ENCODE measurements around the gene SETD4.

The SETD4 gene

GRCh38 chr21:35995522-35996088 is 64.7 kb downstream of the SETD4 start:
- peaks cover 21% of the 10 kb centered on the region for H3K9me3 ChIP-seq (ENCODE audit: severe bottlenecking)
- no peak for TF ChIP-seq CTCF (IDR thresholded peaks at IDR 0.05; ENCODE audit: low read depth, low read length)
- peaks cover 84% of the 10 kb centered on the region for H3K27me3 ChIP-seq (ENCODE audit: insufficient read depth, low read depth, severe bottlenecking)
- DNase-seq = no peak
- no peaks in the 10 kb centered on the region for H3K36me3 ChIP-seq
- H3K4me3 ChIP-seq (ENCODE audit: low read depth, low read length) = no peak overlapping the region
- H3K27ac ChIP-seq = no peak overlapping the region

- no peak overlapping the region for H3K27ac ChIP-seq
Measured at GRCh38 chr21:35994613-35995012, 65.7 kb downstream of the SETD4 start.

DNA sequence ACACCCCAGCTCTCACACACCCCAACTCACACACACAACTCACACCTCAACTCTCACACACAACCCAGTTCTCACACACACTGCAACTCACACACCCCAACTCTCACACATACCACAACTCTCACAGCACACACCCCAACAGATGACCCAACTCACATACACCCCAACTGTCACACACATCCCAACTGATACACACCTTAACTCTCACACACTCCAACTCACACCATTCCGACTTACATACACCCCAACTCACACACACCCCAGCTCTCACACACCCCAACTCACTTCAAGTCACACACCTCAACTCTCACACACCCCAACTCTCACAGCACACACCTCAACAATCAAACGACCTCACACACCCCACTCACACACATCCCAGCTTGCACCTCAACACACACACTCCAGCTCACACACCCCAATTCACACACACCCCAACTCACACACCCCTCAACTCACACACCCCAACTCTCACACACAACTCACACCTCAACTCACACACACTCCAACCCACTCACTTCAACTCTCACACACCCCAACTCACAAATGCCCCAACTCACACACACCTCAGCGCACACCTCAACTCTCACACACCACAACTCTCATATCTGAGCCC is 66.3 kb downstream of the SETD4 start:
- H3K4me3 ChIP-seq (ENCODE audit: low read depth, low read length) = no peak overlapping the region
- no peak for DNase-seq
- peaks cover 21% of the 10 kb centered on the region for H3K9me3 ChIP-seq (ENCODE audit: severe bottlenecking)
- no peak overlapping the region for H3K27ac ChIP-seq
- no peaks in the 10 kb centered on the region for H3K36me3 ChIP-seq
- H3K27me3 ChIP-seq (ENCODE audit: insufficient read depth, low read depth, severe bottlenecking) = peaks cover 84% of the 10 kb centered on the region
- TF ChIP-seq CTCF (IDR thresholded peaks at IDR 0.05; ENCODE audit: low read depth, low read length) = no peak

More at GRCh38 chr21:35994613-35995012, 65.7 kb downstream of the SETD4 start:
- TF ChIP-seq CTCF (IDR thresholded peaks at IDR 0.05; ENCODE audit: low read depth, low read length) = no peak
- no peaks in the 10 kb centered on the region for H3K36me3 ChIP-seq
- H3K4me3 ChIP-seq (ENCODE audit: low read depth, low read length) = no peak overlapping the region
- peaks cover 84% of the 10 kb centered on the region for H3K27me3 ChIP-seq (ENCODE audit: insufficient read depth, low read depth, severe bottlenecking)
- peaks cover 21% of the 10 kb centered on the region for H3K9me3 ChIP-seq (ENCODE audit: severe bottlenecking)
- DNase-seq = no peak

GRCh38 chr21:35991131-35991530 is 69.2 kb downstream of the SETD4 start:
- Histone ChIP-seq H3K9me3 (ENCODE audit: severe bottlenecking) (peaks cover 21% of the 10 kb centered on the region), H3K36me3 (no peaks in the 10 kb centered on the region), H3K27ac (no peak overlapping the region), H3K4me3 (ENCODE audit: low read depth, low read length) (no peak overlapping the region), H3K27me3 (ENCODE audit: insufficient read depth, low read depth, severe bottlenecking) (peaks cover 84% of the 10 kb centered on the region)
- no peak for DNase-seq
- no peak for TF ChIP-seq CTCF (IDR thresholded peaks at IDR 0.05; ENCODE audit: low read depth, low read length)

DNA sequence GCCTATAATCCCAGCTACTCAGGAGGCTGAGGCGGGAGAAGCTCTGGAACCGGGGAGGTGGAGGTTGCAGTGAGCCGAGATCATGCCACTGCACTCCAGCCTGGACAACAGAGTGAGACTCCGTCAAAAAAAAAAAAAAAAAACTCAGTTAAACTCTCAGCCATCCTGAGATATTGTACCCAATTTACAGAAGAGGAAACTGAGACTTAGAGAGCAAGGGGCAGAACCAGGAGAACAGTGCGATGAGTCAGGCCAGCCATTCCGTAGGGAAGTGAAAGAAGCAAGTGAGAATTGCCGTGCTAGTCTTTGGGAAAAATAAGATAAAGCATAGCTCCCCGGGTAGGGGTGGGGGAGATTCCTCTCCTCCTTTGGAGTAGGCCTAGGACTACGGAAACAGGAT is 69.7 kb downstream of the SETD4 start:
- TF ChIP-seq CTCF (IDR thresholded peaks at IDR 0.05; ENCODE audit: low read depth, low read length) = no peak
- H3K27ac ChIP-seq = no peak overlapping the region
- peaks cover 21% of the 10 kb centered on the region for H3K9me3 ChIP-seq (ENCODE audit: severe bottlenecking)
- no peaks in the 10 kb centered on the region for H3K36me3 ChIP-seq
- no peak for DNase-seq
- H3K4me3 ChIP-seq (ENCODE audit: low read depth, low read length) = no peak overlapping the region
- peaks cover 81% of the 10 kb centered on the region for H3K27me3 ChIP-seq (ENCODE audit: insufficient read depth, low read depth, severe bottlenecking)
